Esophagus squamous epithelium (tissue), 4 donors: ENCODE measurements around the gene STX10.

ENCODE experiments used
- POLR2A ChIP-seq, 4 donors: fragments of 450-650 bp; IDR thresholded peaks; one replicate each; pipeline ENCODE4 v1.6.1; 2017; ENCODE audit warnings: antibody characterized with exemption in 4 of 4, mild to moderate bottlenecking in 4 of 4, moderate library complexity in 3 of 4
- TF ChIP-seq, protein P1 (sequence below), 6 experiments: fragments of 450-650 bp in 4 of 6; fragments of 200-600 bp in 2 of 6; sonication (generic) in 2 of 6; IDR thresholded peaks; one replicate each; pipeline ENCODE4 v1.5.1; 2016 to 2019; ENCODE audit warnings: antibody characterized with exemption in 6 of 6, mild to moderate bottlenecking in 4 of 6, moderate library complexity in 4 of 6

DNA sequence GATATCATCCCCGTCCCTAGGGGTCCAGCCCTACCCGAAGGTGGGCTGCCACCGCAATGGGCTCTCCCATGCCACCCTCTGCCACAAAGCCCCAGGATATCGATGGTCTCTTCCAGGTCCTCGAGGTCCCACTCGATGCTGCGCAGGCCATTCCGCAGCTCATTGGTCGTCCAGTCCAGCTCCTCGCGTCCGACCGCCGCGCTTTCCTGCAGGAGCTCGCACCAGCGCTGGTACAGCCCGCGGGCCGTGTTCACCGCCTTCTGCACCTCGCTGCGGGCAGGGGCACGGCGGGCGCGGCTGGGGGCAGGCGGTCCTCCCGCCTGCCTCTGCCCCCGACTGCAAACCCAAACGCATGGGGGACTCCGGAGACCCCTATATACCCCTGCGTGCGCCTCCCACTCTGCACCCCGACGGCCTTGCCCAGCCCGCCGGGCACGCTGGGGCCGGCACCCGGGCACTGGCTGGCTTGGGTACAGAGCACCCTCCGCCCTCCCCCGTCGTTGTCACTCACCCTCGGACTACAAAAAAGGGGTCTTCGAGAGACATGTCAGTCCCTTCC is 468 bp downstream of the STX10 start:
- peak in 1 of 4 donors; percentile 4 for TF ChIP-seq POLR2A (IDR thresholded peaks at IDR 0.05)
- TF ChIP-seq, protein P1, sequence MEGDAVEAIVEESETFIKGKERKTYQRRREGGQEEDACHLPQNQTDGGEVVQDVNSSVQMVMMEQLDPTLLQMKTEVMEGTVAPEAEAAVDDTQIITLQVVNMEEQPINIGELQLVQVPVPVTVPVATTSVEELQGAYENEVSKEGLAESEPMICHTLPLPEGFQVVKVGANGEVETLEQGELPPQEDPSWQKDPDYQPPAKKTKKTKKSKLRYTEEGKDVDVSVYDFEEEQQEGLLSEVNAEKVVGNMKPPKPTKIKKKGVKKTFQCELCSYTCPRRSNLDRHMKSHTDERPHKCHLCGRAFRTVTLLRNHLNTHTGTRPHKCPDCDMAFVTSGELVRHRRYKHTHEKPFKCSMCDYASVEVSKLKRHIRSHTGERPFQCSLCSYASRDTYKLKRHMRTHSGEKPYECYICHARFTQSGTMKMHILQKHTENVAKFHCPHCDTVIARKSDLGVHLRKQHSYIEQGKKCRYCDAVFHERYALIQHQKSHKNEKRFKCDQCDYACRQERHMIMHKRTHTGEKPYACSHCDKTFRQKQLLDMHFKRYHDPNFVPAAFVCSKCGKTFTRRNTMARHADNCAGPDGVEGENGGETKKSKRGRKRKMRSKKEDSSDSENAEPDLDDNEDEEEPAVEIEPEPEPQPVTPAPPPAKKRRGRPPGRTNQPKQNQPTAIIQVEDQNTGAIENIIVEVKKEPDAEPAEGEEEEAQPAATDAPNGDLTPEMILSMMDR (IDR thresholded peaks at IDR 0.05): no peak
